GM23248 (cell line): ENCODE results near the gene SUN2.

ENCODE experiments used
- EZH2 ChIP-seq: fragments of 200-600 bp; sonication (generic); IDR thresholded peaks from 2 replicates; pipeline ENCODE4 v1.6.1; 2018; ENCODE audit warnings: antibody characterized with exemption, mild to moderate bottlenecking; ENCODE audit not compliant: insufficient read depth, poor library complexity, severe bottlenecking
- EZH2phosphoT487 ChIP-seq: fragments of 200-600 bp; sonication (generic); IDR thresholded peaks from 2 replicates; pipeline ENCODE4 v1.6.1; 2018; ENCODE audit warnings: antibody characterized with exemption, moderate library complexity, mild to moderate bottlenecking, low read depth; ENCODE audit not compliant: insufficient read depth

DNA sequence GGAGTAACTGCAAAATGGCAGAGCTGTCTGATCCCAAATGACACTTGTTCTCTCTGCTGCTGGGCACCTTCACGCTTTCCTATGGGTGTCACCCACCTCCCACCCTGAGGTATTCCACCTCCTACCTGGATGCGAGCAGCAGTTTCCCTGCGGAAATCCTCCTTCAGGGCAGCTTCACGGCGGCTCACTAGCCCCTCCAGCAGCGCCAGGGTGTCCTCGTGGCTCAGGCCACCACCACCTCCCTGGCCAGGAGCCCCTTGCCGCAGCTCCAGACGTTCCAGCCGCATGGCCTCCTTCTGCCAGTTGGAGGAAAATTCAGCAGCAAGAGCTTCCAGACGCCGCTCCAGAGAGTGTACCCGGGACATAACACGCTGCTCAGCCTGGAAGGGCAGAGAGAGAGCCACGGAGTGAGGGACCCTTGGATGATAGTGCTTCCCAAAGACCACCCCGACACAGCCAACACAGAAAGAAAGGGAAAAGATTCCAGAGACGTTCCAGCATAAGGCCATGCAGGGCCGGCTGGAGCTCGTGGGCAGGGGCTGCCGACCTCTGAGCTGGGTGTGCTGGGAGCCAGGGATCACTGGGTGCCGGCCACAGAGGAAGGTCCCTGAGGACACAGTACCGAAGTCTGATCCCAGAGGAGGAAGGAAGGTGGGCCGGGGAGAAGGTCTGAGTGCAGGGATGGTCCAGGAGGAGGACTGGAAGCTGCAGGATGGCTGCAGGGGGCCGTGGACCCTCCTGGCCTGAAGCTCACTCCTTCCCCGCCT is 13.4 kb downstream of the SUN2 start:
- TF ChIP-seq EZH2: no peak
- TF ChIP-seq EZH2phosphoT487: no peak
